Sigmoid colon (tissue), 7 donors: ENCODE data around the gene USP15. TPM values are rescaled to one million over a fixed set of nuclear protein-coding genes. Genes with fewer than 3 reads are reported as not detected.

Source experiments
- DNase-seq: peaks from one replicate; pipeline ENCODE4 v3.0.0-alpha.2; 2019
- H3K27ac ChIP-seq, 4 donors: fragments of 200-600 bp; sonication (generic); one replicate each; pipeline ENCODE4 v1.5.1; 2016 to 2019; ENCODE audit warnings: mild to moderate bottlenecking in 1 of 4
- H3K27me3 ChIP-seq, 3 donors: fragments of 200-600 bp; sonication (generic); one replicate each; pipeline ENCODE4 v1.5.1; 2019; ENCODE audit warnings: mild to moderate bottlenecking in 1 of 3
- H3K36me3 ChIP-seq, 4 donors: fragments of 200-600 bp; sonication (generic); one replicate each; pipeline ENCODE4 v1.5.1; 2016 to 2019
- H3K4me1 ChIP-seq, 4 donors: fragments of 200-600 bp; sonication (generic); one replicate each; pipeline ENCODE4 v1.5.1; 2017 to 2019
- H3K4me3 ChIP-seq, 4 donors: fragments of 200-600 bp; sonication (generic); one replicate each; pipeline ENCODE4 v1.5.1; 2017 to 2019; ENCODE audit warnings: mild to moderate bottlenecking in 2 of 4, moderate library complexity in 1 of 4
- H3K9me3 ChIP-seq, 4 donors: fragments of 200-600 bp in 3 of 4; sonication (generic) in 3 of 4; one replicate each; pipeline versions ENCODE4 v1.5.1 to v1.6.1; 2013 to 2019
- EP300 ChIP-seq, 4 donors: sonication (generic); formaldehyde crosslinking; IDR thresholded peaks; one replicate each; pipeline ENCODE4 v1.6.1; 2017; ENCODE audit warnings: antibody characterized with exemption in 4 of 4
- POLR2A ChIP-seq, 2 donors: fragments of 450-650 bp; IDR thresholded peaks; one replicate each; pipeline ENCODE4 v1.6.1; 2016; ENCODE audit warnings: antibody characterized with exemption in 2 of 2, mild to moderate bottlenecking in 2 of 2, moderate library complexity in 2 of 2
- POLR2AphosphoS5 ChIP-seq, 4 donors: sonication (generic); formaldehyde crosslinking; IDR thresholded peaks; one replicate each; pipeline ENCODE4 v1.6.1; 2017; ENCODE audit warnings: antibody characterized with exemption in 4 of 4
- WGBS, 2 donors: extraction: QIAGEN DNeasy Blood & Tissue Kit; methylation state at CpG; one replicate each; pipeline ENCODE4 v1.1.7; 2013; 5-methylcytosine and 5-hydroxymethylcytosine counted together
- intact Hi-C: fragments of 100-400 bp; cut with DNase I; formaldehyde crosslinking; loops from one replicate; pipeline ENCODE4 v1.15.1; 2023
- polyA plus RNA-seq, 3 donors: library from polyadenylated mRNA; stranded (reverse); fragments of 200-250 nt; gene quantifications; one replicate each; pipeline ENCODE4 v1.2.3, GENCODE V29; 2013
- total RNA-seq, 4 donors: library from RNA; depleted of rRNA; stranded (reverse); fragments of >200 nt; gene quantifications; one replicate each; pipeline ENCODE4 v1.1.0, GENCODE V29; 2016
- TF ChIP-seq, protein P1 (sequence below), 4 experiments: fragments of 450-650 bp in 3 of 4; fragments of 200-600 bp in 1 of 4; IDR thresholded peaks; one replicate each; pipeline ENCODE4 v1.5.1; 2016 to 2019; ENCODE audit warnings: antibody characterized with exemption in 4 of 4, mild to moderate bottlenecking in 3 of 4, moderate library complexity in 2 of 4
- donor health status: healthy with polysubstance abuse.
- donor health status: Bipolar disorder and iron deficiency.
- donor health status: healthy.

USP15 gene
- total and polyA plus RNA-seq, 7 donors, result 22.2 to 78.4 (median 63.7) TPM

DNA sequence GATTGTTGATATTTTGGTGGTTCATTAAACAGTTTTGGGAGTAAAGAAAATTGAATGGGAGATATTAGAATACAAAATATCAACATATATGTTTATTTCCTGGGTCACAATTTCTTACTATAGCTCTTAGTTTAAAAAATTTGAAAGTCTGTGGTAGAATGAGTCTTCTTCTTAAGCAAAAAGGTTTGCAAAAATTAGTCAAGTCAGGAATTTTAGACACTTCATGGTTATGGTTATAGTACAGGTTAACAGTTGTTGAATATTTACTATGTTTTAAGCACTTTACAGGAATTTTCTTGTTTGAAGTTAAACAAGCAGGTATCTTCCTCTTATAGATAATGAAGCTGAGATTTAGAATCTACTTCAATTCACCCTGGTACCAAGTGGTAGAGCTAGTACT, 56.8 kb downstream of the USP15 start:
- no peaks in the 10 kb centered on the region for H3K27me3 ChIP-seq

DNA sequence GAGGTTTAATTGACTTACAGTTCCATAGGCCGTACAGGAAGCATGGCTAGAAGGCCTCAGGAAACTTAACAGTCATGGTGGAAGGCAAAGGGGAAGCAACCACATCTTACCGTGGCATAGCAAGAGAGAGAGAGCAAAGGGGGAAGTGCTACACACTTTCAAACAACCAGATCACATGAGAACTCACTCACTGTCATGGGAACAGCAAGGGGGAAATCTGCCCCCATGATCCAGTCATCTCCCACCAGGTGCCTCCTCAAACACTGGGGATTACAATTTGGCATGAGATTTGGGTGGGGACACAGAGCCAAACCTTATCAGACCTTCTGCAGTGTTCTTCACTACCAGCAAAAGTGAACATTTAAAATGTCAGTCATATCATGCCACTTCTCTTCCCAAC, 58.9 kb downstream of the USP15 start:
- Histone ChIP-seq H3K27ac (no peak overlapping the region), H3K27me3 (no peaks in the 10 kb centered on the region), H3K4me3 (no peak overlapping the region), H3K9me3 (no peaks in the 10 kb centered on the region), H3K36me3 (peaks cover 0 to 33% (median 13%) of the 10 kb centered on the region in 4 donors), H3K4me1 (no peaks in the 10 kb centered on the region)
- intact Hi-C loops, result no loop called here
- TF ChIP-seq EP300 (IDR thresholded peaks at IDR 0.05) (no peak), POLR2AphosphoS5 (IDR thresholded peaks at IDR 0.05) (no peak), POLR2A (IDR thresholded peaks at IDR 0.05) (no peak)
- TF ChIP-seq, protein P1, sequence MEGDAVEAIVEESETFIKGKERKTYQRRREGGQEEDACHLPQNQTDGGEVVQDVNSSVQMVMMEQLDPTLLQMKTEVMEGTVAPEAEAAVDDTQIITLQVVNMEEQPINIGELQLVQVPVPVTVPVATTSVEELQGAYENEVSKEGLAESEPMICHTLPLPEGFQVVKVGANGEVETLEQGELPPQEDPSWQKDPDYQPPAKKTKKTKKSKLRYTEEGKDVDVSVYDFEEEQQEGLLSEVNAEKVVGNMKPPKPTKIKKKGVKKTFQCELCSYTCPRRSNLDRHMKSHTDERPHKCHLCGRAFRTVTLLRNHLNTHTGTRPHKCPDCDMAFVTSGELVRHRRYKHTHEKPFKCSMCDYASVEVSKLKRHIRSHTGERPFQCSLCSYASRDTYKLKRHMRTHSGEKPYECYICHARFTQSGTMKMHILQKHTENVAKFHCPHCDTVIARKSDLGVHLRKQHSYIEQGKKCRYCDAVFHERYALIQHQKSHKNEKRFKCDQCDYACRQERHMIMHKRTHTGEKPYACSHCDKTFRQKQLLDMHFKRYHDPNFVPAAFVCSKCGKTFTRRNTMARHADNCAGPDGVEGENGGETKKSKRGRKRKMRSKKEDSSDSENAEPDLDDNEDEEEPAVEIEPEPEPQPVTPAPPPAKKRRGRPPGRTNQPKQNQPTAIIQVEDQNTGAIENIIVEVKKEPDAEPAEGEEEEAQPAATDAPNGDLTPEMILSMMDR (IDR thresholded peaks at IDR 0.05), result no peak
- WGBS, 2 donors, result 81 to 96% methylated on average over 2 of the region's 2 CpGs
- DNase-seq, result no peak

More for the DNA sequence above, 56.8 kb downstream of the USP15 start:
- H3K27ac ChIP-seq, result no peak overlapping the region
- no peak for TF ChIP-seq POLR2A (IDR thresholded peaks at IDR 0.05)
- TF ChIP-seq POLR2AphosphoS5 (IDR thresholded peaks at IDR 0.05), result no peak
- no peak for TF ChIP-seq EP300 (IDR thresholded peaks at IDR 0.05)
- TF ChIP-seq, protein P1 (IDR thresholded peaks at IDR 0.05), result no peak
- intact Hi-C loops, result no loop called here
- H3K4me1 ChIP-seq, result peaks cover 0 to 10% (median 0%) of the 10 kb centered on the region in 4 donors
- no peak overlapping the region for H3K4me3 ChIP-seq
- H3K36me3 ChIP-seq, result peaks cover 0 to 19% (median 4%) of the 10 kb centered on the region in 4 donors
- DNase-seq, result no peak
- no peaks in the 10 kb centered on the region for H3K9me3 ChIP-seq

GRCh38 chr12:62320054-62320453, 59.9 kb downstream of the USP15 start:
- intact Hi-C loops, result no loop called here
- DNase-seq, result no peak
- Histone ChIP-seq H3K9me3 (no peaks in the 10 kb centered on the region), H3K4me1 (no peaks in the 10 kb centered on the region), H3K36me3 (peaks cover 0 to 35% (median 13%) of the 10 kb centered on the region in 4 donors), H3K27me3 (no peaks in the 10 kb centered on the region), H3K4me3 (no peak overlapping the region), H3K27ac (no peak overlapping the region)
- WGBS, 2 donors, result 94 to 97% methylated on average over 3 of the region's 3 CpGs
- TF ChIP-seq EP300 (IDR thresholded peaks at IDR 0.05) (no peak), POLR2A (IDR thresholded peaks at IDR 0.05) (no peak), POLR2AphosphoS5 (IDR thresholded peaks at IDR 0.05) (no peak)
- TF ChIP-seq, protein P1 (IDR thresholded peaks at IDR 0.05), result no peak

GRCh38 chr12:62323386-62323785, 63.2 kb downstream of the USP15 start:
- intact Hi-C loops, result no loop called here
- WGBS, 2 donors, result 94 to 99% methylated on average over 2 of the region's 2 CpGs
- TF ChIP-seq POLR2AphosphoS5 (IDR thresholded peaks at IDR 0.05) (no peak), EP300 (IDR thresholded peaks at IDR 0.05) (no peak)
- TF ChIP-seq, protein P1 (IDR thresholded peaks at IDR 0.05), result no peak
- H3K4me3 ChIP-seq, result no peak overlapping the region
- H3K9me3 ChIP-seq, result no peaks in the 10 kb centered on the region
- peaks cover 0 to 41% (median 13%) of the 10 kb centered on the region in 4 donors for H3K36me3 ChIP-seq
- H3K27ac ChIP-seq, result no peak overlapping the region
- no peaks in the 10 kb centered on the region for H3K4me1 ChIP-seq
- H3K27me3 ChIP-seq, result no peaks in the 10 kb centered on the region
- DNase-seq, result no peak

DNA sequence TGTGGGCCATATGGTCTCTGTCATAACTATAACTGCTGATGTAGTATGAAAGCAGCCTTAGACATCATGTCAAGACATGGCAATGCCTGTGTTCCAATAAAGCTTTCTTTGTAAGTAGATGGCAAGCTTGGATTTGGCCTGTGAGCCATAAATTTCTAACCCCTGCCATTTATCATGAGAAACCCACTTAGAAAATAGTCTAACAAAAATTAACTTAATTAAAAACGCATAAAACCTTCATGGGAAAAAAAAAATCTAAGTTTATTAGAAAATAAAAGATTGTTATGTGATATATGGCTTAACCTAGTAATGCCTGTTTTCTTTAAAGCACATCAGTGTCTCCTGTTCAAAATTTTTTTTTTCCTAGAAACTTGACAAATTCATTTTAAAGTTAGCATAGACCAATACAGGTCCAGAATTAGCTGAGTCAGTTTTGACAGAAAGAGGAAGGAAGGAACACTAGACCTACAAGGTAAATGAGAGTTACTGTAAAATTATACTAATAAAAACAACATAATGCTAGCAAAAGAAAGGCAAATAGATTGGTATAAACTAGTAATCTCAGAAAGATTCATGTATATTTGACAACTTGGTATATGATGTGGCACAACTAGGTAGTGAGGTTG, 68.2 kb downstream of the USP15 start:
- Histone ChIP-seq H3K36me3 (peaks cover 0 to 9% (median 3%) of the 10 kb centered on the region in 4 donors), H3K27me3 (no peaks in the 10 kb centered on the region), H3K4me1 (peaks cover 0 to 4% (median 0%) of the 10 kb centered on the region in 4 donors), H3K27ac (no peak overlapping the region), H3K9me3 (no peaks in the 10 kb centered on the region), H3K4me3 (no peak overlapping the region)
- 79 to 91% methylated on average over 1 of the region's 1 CpG for WGBS, 2 donors
- TF ChIP-seq EP300 (IDR thresholded peaks at IDR 0.05) (no peak), POLR2A (IDR thresholded peaks at IDR 0.05) (no peak), POLR2AphosphoS5 (IDR thresholded peaks at IDR 0.05) (no peak)
- TF ChIP-seq, protein P1 (IDR thresholded peaks at IDR 0.05), result no peak
- no peak for DNase-seq
- intact Hi-C loops, result no loop called here
